Uterus (tissue), 2 donors: ENCODE results near the gene OTOP2.

Experiments used
- CTCF ChIP-seq, 4 experiments: fragments of 200-600 bp in 2 of 4; fragments of 450-650 bp in 2 of 4; sonication (generic) in 2 of 4; IDR thresholded peaks; one replicate each; pipeline ENCODE4 v1.5.1; 2016 to 2019; ENCODE audit warnings: antibody characterized with exemption in 4 of 4, mild to moderate bottlenecking in 2 of 4, moderate library complexity in 1 of 4
- POLR2A ChIP-seq, 2 donors: fragments of 450-650 bp; IDR thresholded peaks; one replicate each; pipeline ENCODE4 v1.6.1; 2016; ENCODE audit warnings: antibody characterized with exemption in 2 of 2, mild to moderate bottlenecking in 1 of 2, moderate library complexity in 1 of 2

GRCh38 chr17:74953134-74953687 is 29.1 kb downstream of the OTOP2 start:
- TF ChIP-seq CTCF (IDR thresholded peaks at IDR 0.05) (no peak), POLR2A (IDR thresholded peaks at IDR 0.05) (no peak)
